GM23338 (cell line): ENCODE data around the gene NFIB. TPM values are rescaled to one million over a fixed set of nuclear protein-coding genes. Genes with fewer than 3 reads are reported as not detected.

Experiments used
- ATAC-seq: fragments of 200-7000 bp; cut with Tn5 transposase; 3 replicates; pipeline ENCODE4 v1.9.1; 2020
- DNase-seq: peaks from one replicate; pipeline ENCODE4 v3.0.0-alpha.2; 2015; ENCODE audit warnings: low spot score
- H2AFZ ChIP-seq: fragments of 200-600 bp; sonication (generic); 2 replicates; pipeline ENCODE4 v1.8.0; 2016; ENCODE audit warnings: antibody characterized with exemption, mild to moderate bottlenecking, moderate library complexity
- H3F3A ChIP-seq: fragments of 200-600 bp; sonication (generic); replicated peaks from 2 replicates; pipeline ENCODE4 v1.8.0; 2017; ENCODE audit warnings: antibody characterized with exemption, mixed run types, low read depth
- H3K27ac ChIP-seq: fragments of 200-600 bp; sonication (generic); 2 replicates; pipeline ENCODE4 v1.6.1; 2016; ENCODE audit warnings: low read depth
- H3K27me3 ChIP-seq: fragments of 200-600 bp; sonication (generic); 2 replicates; pipeline ENCODE4 v1.8.0; 2016; ENCODE audit warnings: mild to moderate bottlenecking, mixed run types, moderate library complexity; ENCODE audit not compliant: insufficient read depth
- H3K36me3 ChIP-seq: fragments of 200-600 bp; sonication (generic); 2 replicates; pipeline ENCODE4 v1.8.0; 2016; ENCODE audit warnings: mild to moderate bottlenecking; ENCODE audit not compliant: insufficient read depth
- H3K4me1 ChIP-seq: fragments of 200-600 bp; sonication (generic); 2 replicates; pipeline ENCODE4 v1.8.0; 2016; ENCODE audit warnings: mild to moderate bottlenecking, moderate library complexity; ENCODE audit not compliant: insufficient read depth
- H3K4me2 ChIP-seq: fragments of 200-600 bp; sonication (generic); 2 replicates; pipeline ENCODE4 v1.7.1; 2017; ENCODE audit warnings: mixed run types
- H3K4me3 ChIP-seq: fragments of 200-600 bp; sonication (generic); 2 replicates; pipeline ENCODE4 v1.6.1; 2016; ENCODE audit warnings: mixed run types
- H3K79me2 ChIP-seq: fragments of 200-600 bp; sonication (generic); replicated peaks from 2 replicates; pipeline ENCODE4 v1.8.0; 2017; ENCODE audit warnings: mild to moderate bottlenecking; ENCODE audit not compliant: insufficient read depth
- H3K9me2 ChIP-seq: fragments of 200-600 bp; sonication (generic); 2 replicates; pipeline ENCODE4 v1.8.0; 2017; ENCODE audit not compliant: insufficient read depth
- H4K20me1 ChIP-seq: fragments of 200-600 bp; sonication (generic); replicated peaks from 2 replicates; pipeline ENCODE4 v1.8.0; 2017; ENCODE audit warnings: mild to moderate bottlenecking; ENCODE audit not compliant: insufficient read depth
- H3K27ac Mint-ChIP-seq: 2 replicates; pipeline ENCODE4 v1.8.0; 2020; ENCODE audit warnings: inconsistent platforms, mild to moderate bottlenecking, moderate library complexity, mixed read lengths
- H3K27me3 Mint-ChIP-seq: 3 replicates; pipeline ENCODE4 v1.8.0; 2022; ENCODE audit warnings: low read depth, mild to moderate bottlenecking, moderate library complexity, mixed read lengths, inconsistent platforms; ENCODE audit not compliant: insufficient read depth, poor library complexity
- H3K36me3 Mint-ChIP-seq: 3 replicates; pipeline ENCODE4 v1.8.0; 2021; ENCODE audit warnings: low read depth, mild to moderate bottlenecking, inconsistent platforms, moderate library complexity, mixed read lengths
- H3K4me1 Mint-ChIP-seq: 3 replicates; pipeline ENCODE4 v1.8.0; 2020; ENCODE audit warnings: mild to moderate bottlenecking, inconsistent platforms, mixed read lengths
- H3K4me3 Mint-ChIP-seq: 3 replicates; pipeline ENCODE4 v1.8.0; 2021; ENCODE audit warnings: moderate library complexity, mild to moderate bottlenecking, inconsistent platforms, mixed read lengths
- H3K9me3 Mint-ChIP-seq: 3 replicates; pipeline ENCODE4 v1.8.0; 2020; ENCODE audit warnings: moderate library complexity, mild to moderate bottlenecking, inconsistent platforms, mixed read lengths
- CREB1 ChIP-seq: fragments of 250-450 bp; sonication (Bioruptor Pico); IDR thresholded peaks from 2 replicates; pipeline ENCODE4 v1.5.0; 2020; ENCODE audit warnings: low read depth, mild to moderate bottlenecking, moderate library complexity
- CTCF ChIP-seq, 2 experiments: fragments of 200-600 bp in 1 of 2; sonication (generic) in 1 of 2; conservative IDR thresholded peaks; 2 replicates each; pipeline versions ENCODE4 v1.5.1 to v1.6.1; 2016 to 2017; ENCODE audit warnings: antibody characterized with exemption in 2 of 2, low read depth in 2 of 2, mild to moderate bottlenecking in 2 of 2, moderate library complexity in 1 of 2
- ETS1 ChIP-seq: IDR thresholded peaks from 2 replicates; pipeline ENCODE4 v1.6.1; 2016; ENCODE audit warnings: antibody characterized with exemption
- EZH2phosphoT487 ChIP-seq: fragments of 200-600 bp; sonication (generic); IDR thresholded peaks from one replicate; pipeline ENCODE4 v1.8.1; 2018; ENCODE audit warnings: antibody characterized with exemption; ENCODE audit not compliant: unreplicated experiment
- JUNB ChIP-seq: IDR thresholded peaks from one replicate; pipeline ENCODE4 v1.6.1; 2016; ENCODE audit warnings: antibody characterized with exemption; ENCODE audit not compliant: unreplicated experiment
- NANOG ChIP-seq: IDR thresholded peaks from 2 replicates; pipeline ENCODE4 v1.6.1; 2016; ENCODE audit warnings: antibody characterized with exemption, borderline replicate concordance
- POLR2AphosphoS5 ChIP-seq: IDR thresholded peaks from 2 replicates; pipeline ENCODE4 v1.6.1; 2016; ENCODE audit warnings: antibody characterized with exemption, low read depth
- REST ChIP-seq: IDR thresholded peaks from one replicate; pipeline ENCODE4 v1.6.1; 2018; ENCODE audit warnings: antibody characterized with exemption; ENCODE audit not compliant: unreplicated experiment
- STAT1 ChIP-seq: IDR thresholded peaks from one replicate; pipeline ENCODE4 v1.6.1; 2016; ENCODE audit warnings: antibody characterized with exemption; ENCODE audit not compliant: unreplicated experiment
- ZNF114 ChIP-seq: fragments of 250-450 bp; sonication (Bioruptor Pico); IDR thresholded peaks from 2 replicates; pipeline ENCODE4 v1.5.0; 2020; ENCODE audit warnings: mild to moderate bottlenecking, moderate library complexity
- polyA plus RNA-seq: library from polyadenylated mRNA; unstranded; fragments of >200 nt; fragmentation: Nextera tagmentation; extraction: Ambion mirVana; gene quantifications from 2 replicates; pipeline ENCODE4 v1.2.1, GENCODE V29; 2016
- total RNA-seq: library from RNA; depleted of rRNA; stranded (reverse); fragments of >200 nt; shearing (Covaris generic); gene quantifications from 2 replicates; pipeline ENCODE4 v1.2.3, GENCODE V29; 2014

NFIB gene
- total and polyA plus RNA-seq, 2 experiments from 2014 or later = 3.9 to 4.7 TPM

GRCh38 chr9:14207352-14207995 is 106.5 kb downstream of the NFIB start (continued):
- TF ChIP-seq REST = no peak
- TF ChIP-seq EZH2phosphoT487 = no peak
- TF ChIP-seq CTCF (conservative IDR thresholded peaks at IDR 0.05; ENCODE audit: low read depth in 2 of 2) = no peak
- no peak for TF ChIP-seq POLR2AphosphoS5
- TF ChIP-seq STAT1 = no peak
- no peak for TF ChIP-seq JUNB
- no peak for TF ChIP-seq CREB1
- no peak for TF ChIP-seq ETS1
- no peak for TF ChIP-seq ZNF114 (CRISPR knock-in tag)

- no peak for ATAC-seq
- no peak overlapping the region for H3K4me3 Mint-ChIP-seq
- H3K27ac ChIP-seq = no peak overlapping the region
- TF ChIP-seq REST (no peak), CREB1 (no peak), NANOG (no peak), EZH2phosphoT487 (no peak), ETS1 (no peak)
Observed at GRCh38 chr9:14205463-14205862, 108.5 kb downstream of the NFIB start.

More at GRCh38 chr9:14205463-14205862, 108.5 kb downstream of the NFIB start:
- Mint-ChIP-seq H3K36me3 (no peaks in the 10 kb centered on the region), H3K4me1 (peaks cover 9% of the 10 kb centered on the region), H3K27ac (no peak overlapping the region), H3K27me3 (no peaks in the 10 kb centered on the region), H3K9me3 (no peaks in the 10 kb centered on the region)
- Histone ChIP-seq H3K4me1 (no peaks in the 10 kb centered on the region; the same call in 1 of the 2 replicates), H3K9me2 (no peaks in the 10 kb centered on the region; the same call in 1 of the 2 replicates), H3K36me3 (no peaks in the 10 kb centered on the region), H3K27me3 (no peaks in the 10 kb centered on the region), H2AFZ (no peak overlapping the region), H3K4me2 (no peak overlapping the region), H3F3A (no peaks in the 10 kb centered on the region), H3K4me3 (no peak overlapping the region), H3K79me2 (no peaks in the 10 kb centered on the region), H4K20me1 (no peaks in the 10 kb centered on the region)
- no peak for DNase-seq
